Esophagus squamous epithelium (tissue), 5 donors: ENCODE measurements around the gene IKZF1. TPM values are rescaled to one million over a fixed set of nuclear protein-coding genes. Genes with fewer than 3 reads are reported as not detected.

Experiments
- DNase-seq: peaks from one replicate; lab custom pipeline; 2025; lab: John Stamatoyannopoulos, UW
- H3K27ac ChIP-seq, 4 donors: fragments of 200-600 bp; sonication (generic); one replicate each; pipeline ENCODE4 v1.5.1; 2016 to 2019; ENCODE audit warnings: mild to moderate bottlenecking in 1 of 4
- H3K27me3 ChIP-seq, 4 donors: fragments of 200-600 bp; sonication (generic); 1 replicate in 3 of 4; 2 replicates in 1 of 4; pipeline versions ENCODE4 v1.5.1 to v1.6.0; 2017 to 2021; ENCODE audit warnings: antibody characterized with exemption in 1 of 4
- H3K36me3 ChIP-seq, 3 donors: fragments of 200-600 bp; sonication (generic); one replicate each; pipeline ENCODE4 v1.5.1; 2016 to 2019
- H3K4me1 ChIP-seq, 3 donors: fragments of 200-600 bp; sonication (generic); one replicate each; pipeline ENCODE4 v1.5.1; 2017 to 2019
- H3K4me3 ChIP-seq, 4 donors: fragments of 200-600 bp; sonication (generic); 1 replicate in 3 of 4; 2 replicates in 1 of 4; pipeline ENCODE4 v1.5.1; 2016 to 2019; ENCODE audit warnings: mild to moderate bottlenecking in 2 of 4, moderate library complexity in 1 of 4
- H3K9me3 ChIP-seq, 3 donors: fragments of 200-600 bp; sonication (generic); one replicate each; pipeline ENCODE4 v1.5.1; 2016 to 2019
- CTCF ChIP-seq, 6 experiments: fragments of 450-650 bp in 4 of 6; fragments of 200-600 bp in 2 of 6; sonication (generic) in 2 of 6; IDR thresholded peaks; one replicate each; pipeline ENCODE4 v1.5.1; 2016 to 2019; ENCODE audit warnings: antibody characterized with exemption in 6 of 6, mild to moderate bottlenecking in 4 of 6, moderate library complexity in 4 of 6
- POLR2A ChIP-seq, 4 donors: fragments of 450-650 bp; IDR thresholded peaks; one replicate each; pipeline ENCODE4 v1.6.1; 2017; ENCODE audit warnings: antibody characterized with exemption in 4 of 4, mild to moderate bottlenecking in 4 of 4, moderate library complexity in 3 of 4
- WGBS, 2 donors: methylation state at CpG; one replicate each; pipeline ENCODE4 v1.1.5; 2018; 5-methylcytosine and 5-hydroxymethylcytosine counted together
- intact Hi-C: fragments of 100-400 bp; cut with DNase I; formaldehyde crosslinking; loops from one replicate; pipeline ENCODE4 v1.15.0; 2022
- total RNA-seq, 4 donors: library from RNA; depleted of rRNA; stranded (reverse); fragments of >200 nt; gene quantifications; one replicate each; pipeline ENCODE4 v1.1.0, GENCODE V29; 2016
- donor health status: DM: yes; HTN: yes; CAD: no.

IKZF1 gene
- total RNA-seq, 4 donors from 2014 or later, result 4.9 to 29.6 (median 8.4) TPM

- Histone ChIP-seq H3K27ac (no peak overlapping the region), H3K4me3 (no peak overlapping the region), H3K36me3 (no peaks in the 10 kb centered on the region), H3K27me3 (peaks cover 0 to 37% (median 0%) of the 10 kb centered on the region in 4 donors), H3K4me1 (peaks cover 0 to 7% (median 7%) of the 10 kb centered on the region in 3 donors), H3K9me3 (no peaks in the 10 kb centered on the region)
- 67 to 81% methylated on average over 7 to 8 of the region's 8 CpGs for WGBS, 2 donors
- no peak for DNase-seq
- intact Hi-C loops, result no loop called here
- TF ChIP-seq CTCF (IDR thresholded peaks at IDR 0.05), result no peak
- no peak for TF ChIP-seq POLR2A (IDR thresholded peaks at IDR 0.05)
These were observed 5.5 kb upstream of the IKZF1 start for GRCh38 chr7:50298811-50299562.

GRCh38 chr7:50300336-50300735 lies 4.2 kb upstream of the IKZF1 start:
- peaks cover 0 to 16% (median 7%) of the 10 kb centered on the region in 3 donors for H3K4me1 ChIP-seq
- WGBS, 2 donors, result 53 to 71% methylated on average over 3 to 4 of the region's 4 CpGs
- no peak for DNase-seq

GRCh38 chr7:50302486-50303334 lies 1.8 kb upstream of the IKZF1 start:
- H3K27ac ChIP-seq, result no peak overlapping the region
- H3K4me1 ChIP-seq, result peaks cover 0 to 16% (median 7%) of the 10 kb centered on the region in 3 donors
- H3K4me3 ChIP-seq, result no peak overlapping the region
- 90 to 91% methylated on average over 7 to 17 of the region's 28 CpGs for WGBS, 2 donors
- intact Hi-C loops, result no loop called here
- no peaks in the 10 kb centered on the region for H3K9me3 ChIP-seq
- TF ChIP-seq CTCF (IDR thresholded peaks at IDR 0.05) (no peak), POLR2A (IDR thresholded peaks at IDR 0.05) (no peak)
- no peak for DNase-seq
- H3K27me3 ChIP-seq, result peaks cover 0 to 71% (median 0%) of the 10 kb centered on the region in 4 donors
- no peaks in the 10 kb centered on the region for H3K36me3 ChIP-seq

More at GRCh38 chr7:50300336-50300735, 4.2 kb upstream of the IKZF1 start:
- Histone ChIP-seq H3K9me3 (no peaks in the 10 kb centered on the region), H3K27ac (no peak overlapping the region), H3K27me3 (peaks cover 0 to 50% (median 0%) of the 10 kb centered on the region in 4 donors), H3K36me3 (no peaks in the 10 kb centered on the region), H3K4me3 (no peak overlapping the region)
- intact Hi-C loops, result no loop called here
- TF ChIP-seq CTCF (IDR thresholded peaks at IDR 0.05) (no peak), POLR2A (IDR thresholded peaks at IDR 0.05) (no peak)

GRCh38 chr7:50303335-50304128 lies 984 bp upstream of the IKZF1 start:
- Histone ChIP-seq H3K4me1 (peaks cover 0 to 16% (median 7%) of the 10 kb centered on the region in 3 donors), H3K4me3 (peak overlapping the region; percentile 29 to 73 (median 50)), H3K27ac (peak overlapping the region in 3 of 4 donors; percentile 68 to 85 (median 83)), H3K27me3 (peaks cover 0 to 74% (median 0%) of the 10 kb centered on the region in 4 donors), H3K9me3 (no peaks in the 10 kb centered on the region), H3K36me3 (no peaks in the 10 kb centered on the region)
- TF ChIP-seq POLR2A (IDR thresholded peaks at IDR 0.05) (no peak), CTCF (IDR thresholded peaks at IDR 0.05) (no peak)
- 51 to 60% methylated on average over 1 to 14 of the region's 100 CpGs for WGBS, 2 donors
- intact Hi-C loops, result no loop called here
- DNase-seq, result no peak
